Liver (tissue), 9 donors: ENCODE results near the gene STK11IP. TPM values are rescaled to one million over a fixed set of nuclear protein-coding genes. Genes with fewer than 3 reads are reported as not detected.

Experiments
- DNase-seq: peaks from one replicate; pipeline ENCODE4 v3.0.0-alpha.2; 2017; ENCODE audit warnings: low spot score
- H3K27ac ChIP-seq, 2 donors: one replicate each; pipeline ENCODE4 v1.7.0; 2013; ENCODE audit warnings: inconsistent platforms in 2 of 2, low read length in 2 of 2, control low read depth in 1 of 2, low read depth in 1 of 2, mild to moderate bottlenecking in 1 of 2
- H3K27me3 ChIP-seq, 4 donors: one replicate each; pipeline versions ENCODE4 v1.6.1 to v1.7.0; 2013; ENCODE audit warnings: low read length in 3 of 4, inconsistent platforms in 1 of 4, mild to moderate bottlenecking in 1 of 4, moderate library complexity in 1 of 4; ENCODE audit not compliant: control insufficient read depth in 4 of 4, insufficient read depth in 4 of 4
- H3K36me3 ChIP-seq, 4 donors: one replicate each; pipeline versions ENCODE4 v1.6.1 to v1.7.0; 2013; ENCODE audit warnings: low read length in 3 of 4, mild to moderate bottlenecking in 3 of 4, low read depth in 1 of 4, moderate library complexity in 1 of 4; ENCODE audit not compliant: control insufficient read depth in 4 of 4, insufficient read depth in 3 of 4
- H3K4me1 ChIP-seq, 4 donors: one replicate each; pipeline versions ENCODE4 v1.6.1 to v1.7.0; 2013; ENCODE audit warnings: low read length in 3 of 4, mild to moderate bottlenecking in 3 of 4, moderate library complexity in 1 of 4; ENCODE audit not compliant: control insufficient read depth in 4 of 4, insufficient read depth in 4 of 4
- H3K4me3 ChIP-seq, 3 donors: one replicate each; pipeline versions ENCODE4 v1.6.1 to v1.7.0; 2013; ENCODE audit warnings: low read length in 3 of 3, control low read depth in 1 of 3, low read depth in 1 of 3, mild to moderate bottlenecking in 1 of 3
- H3K9ac ChIP-seq, 2 donors: one replicate each; pipeline ENCODE4 v1.7.0; 2013; ENCODE audit warnings: low read length in 2 of 2, mild to moderate bottlenecking in 2 of 2, moderate library complexity in 2 of 2, control low read depth in 1 of 2, low read depth in 1 of 2
- H3K9me3 ChIP-seq, 4 donors: one replicate each; pipeline versions ENCODE4 v1.6.1 to v1.7.0; 2013; ENCODE audit warnings: low read length in 3 of 4; ENCODE audit not compliant: control insufficient read depth in 4 of 4
- ATF3 ChIP-seq: IDR thresholded peaks from 2 replicates; pipeline ENCODE4 v1.6.1; 2016; ENCODE audit warnings: antibody characterized with exemption
- GABPA ChIP-seq, 2 donors: IDR thresholded peaks in 1 of 2; conservative IDR thresholded peaks in 1 of 2; 2 replicates each; pipeline ENCODE4 v1.6.1; 2016; ENCODE audit warnings: antibody characterized with exemption in 2 of 2, mild to moderate bottlenecking in 1 of 2, moderate library complexity in 1 of 2
- HNF4A ChIP-seq, 2 donors: conservative IDR thresholded peaks; 2 replicates each; pipeline ENCODE4 v1.6.1; 2016; ENCODE audit warnings: antibody characterized with exemption in 2 of 2, mild to moderate bottlenecking in 2 of 2
- HNF4G ChIP-seq: IDR thresholded peaks from 2 replicates; pipeline ENCODE4 v1.6.1; 2016; ENCODE audit warnings: antibody characterized with exemption
- JUND ChIP-seq, 2 donors: IDR thresholded peaks; 2 replicates each; pipeline ENCODE4 v1.6.1; 2016; ENCODE audit warnings: antibody characterized with exemption in 2 of 2
- NR2F2 ChIP-seq: IDR thresholded peaks from 2 replicates; pipeline ENCODE4 v1.6.1; 2016; ENCODE audit warnings: antibody characterized with exemption
- RXRA ChIP-seq, 2 donors: IDR thresholded peaks; 2 replicates each; pipeline ENCODE4 v1.6.1; 2017 to 2018; ENCODE audit warnings: antibody characterized with exemption in 2 of 2, mild to moderate bottlenecking in 1 of 2
- SP1 ChIP-seq: IDR thresholded peaks from 2 replicates; pipeline ENCODE4 v1.6.1; 2018; ENCODE audit warnings: antibody characterized with exemption, mild to moderate bottlenecking
- TAF1 ChIP-seq: conservative IDR thresholded peaks from 2 replicates; pipeline ENCODE4 v1.6.1; 2016; ENCODE audit warnings: antibody characterized with exemption, mild to moderate bottlenecking
- YY1 ChIP-seq: IDR thresholded peaks from 2 replicates; pipeline ENCODE4 v1.6.1; 2016; ENCODE audit warnings: antibody characterized with exemption, mild to moderate bottlenecking
- ZBTB33 ChIP-seq: IDR thresholded peaks from 2 replicates; pipeline ENCODE4 v1.6.1; 2016; ENCODE audit warnings: antibody characterized with exemption
- WGBS: extraction: QIAGEN DNeasy Blood & Tissue Kit; methylation state at CpG from one replicate; pipeline ENCODE4 v1.1.7; 2013; 5-methylcytosine and 5-hydroxymethylcytosine counted together
- polyA plus RNA-seq, 2 donors: library from polyadenylated mRNA; stranded (reverse) in 1 of 2; unstranded in 1 of 2; fragments of 200-250 nt in 1 of 2; fragments of >200 nt in 1 of 2; fragmentation: Nextera tagmentation in 1 of 2; extraction: Ambion mirVana in 1 of 2; gene quantifications; one replicate each; pipeline versions ENCODE4 v1.2.1 to v1.2.3, GENCODE V29; 2013 to 2015
- total RNA-seq, 2 donors: library from RNA; depleted of rRNA; stranded (reverse); fragments of >200 nt; gene quantifications; one replicate each; pipeline ENCODE4 v1.2.3, GENCODE V29; 2014
- TF ChIP-seq, protein P1 (sequence below): fragments of 150-350 bp; IDR thresholded peaks from 2 replicates; pipeline ENCODE4 v1.5.1; 2017; ENCODE audit warnings: improper control_type of control experiment, low read depth, low read length; ENCODE audit not compliant: missing input control
- TF ChIP-seq, protein P2 (sequence below): IDR thresholded peaks from 2 replicates; pipeline ENCODE4 v1.6.1; 2016; ENCODE audit warnings: antibody characterized with exemption, mild to moderate bottlenecking
- donor health status: healthy.
- donor health status: healthy.
- donor health status: healthy.
- donor health status: healthy.
- donor health status: healthy.

STK11IP gene
- total and polyA plus RNA-seq, 4 donors = 2.9 to 8.4 (median 6.4) TPM

DNA sequence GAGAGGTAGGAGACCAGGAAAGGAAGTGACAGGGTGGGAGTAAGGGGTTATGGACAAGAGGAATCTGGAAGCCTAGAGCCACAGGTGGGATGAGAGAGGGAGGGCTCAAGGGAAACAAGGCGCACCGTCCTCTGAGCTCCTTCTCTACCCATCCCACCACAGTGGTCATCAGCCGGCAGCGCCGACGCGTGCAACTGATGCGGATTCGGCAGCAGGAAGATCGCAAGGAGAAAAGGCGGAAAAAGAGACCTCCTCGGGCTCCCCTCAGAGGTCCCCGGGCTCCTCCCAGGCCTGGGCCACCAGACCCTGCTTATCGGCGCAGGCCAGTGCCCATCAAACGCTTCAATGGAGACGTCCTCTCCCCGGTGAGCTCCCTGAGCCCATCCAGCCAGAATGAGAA is 48.7 kb upstream of the STK11IP start:
- H3K27me3 ChIP-seq = peaks cover 0 to 7% (median 0%) of the 10 kb centered on the region in 4 donors
- no peak overlapping the region for H3K4me3 ChIP-seq
- H3K27ac ChIP-seq = no peak overlapping the region
- H3K9me3 ChIP-seq = no peaks in the 10 kb centered on the region
- H3K9ac ChIP-seq = no peak overlapping the region
- no peak for DNase-seq
- H3K36me3 ChIP-seq = no peaks in the 10 kb centered on the region
- H3K4me1 ChIP-seq = peaks cover 11 to 23% (median 18%) of the 10 kb centered on the region in 4 donors
- 98% methylated on average over 18 of the region's 18 CpGs for WGBS
- TF ChIP-seq ZBTB33 (no peak), JUND (IDR thresholded peaks at IDR 0.05) (no peak), NR2F2 (no peak), HNF4G (no peak), GABPA (IDR thresholded peaks at IDR 0.05 in 1 of 2, conservative IDR thresholded peaks at IDR 0.05 in 1 of 2) (no peak), RXRA (IDR thresholded peaks at IDR 0.05) (no peak), HNF4A (conservative IDR thresholded peaks at IDR 0.05) (no peak), TAF1 (no peak), ATF3 (no peak), SP1 (no peak), YY1 (no peak)
- TF ChIP-seq, protein P1, sequence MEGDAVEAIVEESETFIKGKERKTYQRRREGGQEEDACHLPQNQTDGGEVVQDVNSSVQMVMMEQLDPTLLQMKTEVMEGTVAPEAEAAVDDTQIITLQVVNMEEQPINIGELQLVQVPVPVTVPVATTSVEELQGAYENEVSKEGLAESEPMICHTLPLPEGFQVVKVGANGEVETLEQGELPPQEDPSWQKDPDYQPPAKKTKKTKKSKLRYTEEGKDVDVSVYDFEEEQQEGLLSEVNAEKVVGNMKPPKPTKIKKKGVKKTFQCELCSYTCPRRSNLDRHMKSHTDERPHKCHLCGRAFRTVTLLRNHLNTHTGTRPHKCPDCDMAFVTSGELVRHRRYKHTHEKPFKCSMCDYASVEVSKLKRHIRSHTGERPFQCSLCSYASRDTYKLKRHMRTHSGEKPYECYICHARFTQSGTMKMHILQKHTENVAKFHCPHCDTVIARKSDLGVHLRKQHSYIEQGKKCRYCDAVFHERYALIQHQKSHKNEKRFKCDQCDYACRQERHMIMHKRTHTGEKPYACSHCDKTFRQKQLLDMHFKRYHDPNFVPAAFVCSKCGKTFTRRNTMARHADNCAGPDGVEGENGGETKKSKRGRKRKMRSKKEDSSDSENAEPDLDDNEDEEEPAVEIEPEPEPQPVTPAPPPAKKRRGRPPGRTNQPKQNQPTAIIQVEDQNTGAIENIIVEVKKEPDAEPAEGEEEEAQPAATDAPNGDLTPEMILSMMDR = no peak
- TF ChIP-seq, protein P2, sequence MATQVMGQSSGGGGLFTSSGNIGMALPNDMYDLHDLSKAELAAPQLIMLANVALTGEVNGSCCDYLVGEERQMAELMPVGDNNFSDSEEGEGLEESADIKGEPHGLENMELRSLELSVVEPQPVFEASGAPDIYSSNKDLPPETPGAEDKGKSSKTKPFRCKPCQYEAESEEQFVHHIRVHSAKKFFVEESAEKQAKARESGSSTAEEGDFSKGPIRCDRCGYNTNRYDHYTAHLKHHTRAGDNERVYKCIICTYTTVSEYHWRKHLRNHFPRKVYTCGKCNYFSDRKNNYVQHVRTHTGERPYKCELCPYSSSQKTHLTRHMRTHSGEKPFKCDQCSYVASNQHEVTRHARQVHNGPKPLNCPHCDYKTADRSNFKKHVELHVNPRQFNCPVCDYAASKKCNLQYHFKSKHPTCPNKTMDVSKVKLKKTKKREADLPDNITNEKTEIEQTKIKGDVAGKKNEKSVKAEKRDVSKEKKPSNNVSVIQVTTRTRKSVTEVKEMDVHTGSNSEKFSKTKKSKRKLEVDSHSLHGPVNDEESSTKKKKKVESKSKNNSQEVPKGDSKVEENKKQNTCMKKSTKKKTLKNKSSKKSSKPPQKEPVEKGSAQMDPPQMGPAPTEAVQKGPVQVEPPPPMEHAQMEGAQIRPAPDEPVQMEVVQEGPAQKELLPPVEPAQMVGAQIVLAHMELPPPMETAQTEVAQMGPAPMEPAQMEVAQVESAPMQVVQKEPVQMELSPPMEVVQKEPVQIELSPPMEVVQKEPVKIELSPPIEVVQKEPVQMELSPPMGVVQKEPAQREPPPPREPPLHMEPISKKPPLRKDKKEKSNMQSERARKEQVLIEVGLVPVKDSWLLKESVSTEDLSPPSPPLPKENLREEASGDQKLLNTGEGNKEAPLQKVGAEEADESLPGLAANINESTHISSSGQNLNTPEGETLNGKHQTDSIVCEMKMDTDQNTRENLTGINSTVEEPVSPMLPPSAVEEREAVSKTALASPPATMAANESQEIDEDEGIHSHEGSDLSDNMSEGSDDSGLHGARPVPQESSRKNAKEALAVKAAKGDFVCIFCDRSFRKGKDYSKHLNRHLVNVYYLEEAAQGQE = no peak

DNA sequence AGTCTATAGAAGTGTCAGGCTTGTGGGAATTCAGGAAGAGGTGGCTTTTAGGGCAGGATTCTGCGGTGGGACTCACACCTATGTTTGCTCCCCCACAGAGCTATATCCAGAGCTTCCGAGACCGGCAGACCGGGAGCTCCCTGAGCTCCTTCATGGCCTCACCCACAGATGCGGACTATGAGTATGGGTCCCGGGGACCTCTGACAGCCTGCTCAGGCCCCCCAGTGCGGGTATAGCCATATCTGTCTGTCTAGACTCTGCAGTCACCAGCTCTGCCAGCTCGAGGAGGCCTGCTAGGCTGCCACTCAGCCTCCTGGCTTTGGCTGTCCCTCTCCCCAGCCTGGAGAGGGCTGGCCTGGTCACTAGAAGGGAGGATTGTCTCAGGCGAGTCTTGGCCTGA is 48.0 kb upstream of the STK11IP start:
- Histone ChIP-seq H3K36me3 (no peaks in the 10 kb centered on the region), H3K4me1 (peaks cover 5 to 17% (median 12%) of the 10 kb centered on the region in 4 donors), H3K27ac (no peak overlapping the region), H3K4me3 (no peak overlapping the region), H3K9me3 (no peaks in the 10 kb centered on the region), H3K9ac (no peak overlapping the region), H3K27me3 (peaks cover 0 to 7% (median 0%) of the 10 kb centered on the region in 4 donors)
- TF ChIP-seq YY1 (no peak), JUND (IDR thresholded peaks at IDR 0.05) (no peak)
- 89% methylated on average over 9 of the region's 9 CpGs for WGBS
- no peak for DNase-seq
